Measurements from ENCODE around the gene LSM7.

- TF ChIP-seq, protein P1, sequence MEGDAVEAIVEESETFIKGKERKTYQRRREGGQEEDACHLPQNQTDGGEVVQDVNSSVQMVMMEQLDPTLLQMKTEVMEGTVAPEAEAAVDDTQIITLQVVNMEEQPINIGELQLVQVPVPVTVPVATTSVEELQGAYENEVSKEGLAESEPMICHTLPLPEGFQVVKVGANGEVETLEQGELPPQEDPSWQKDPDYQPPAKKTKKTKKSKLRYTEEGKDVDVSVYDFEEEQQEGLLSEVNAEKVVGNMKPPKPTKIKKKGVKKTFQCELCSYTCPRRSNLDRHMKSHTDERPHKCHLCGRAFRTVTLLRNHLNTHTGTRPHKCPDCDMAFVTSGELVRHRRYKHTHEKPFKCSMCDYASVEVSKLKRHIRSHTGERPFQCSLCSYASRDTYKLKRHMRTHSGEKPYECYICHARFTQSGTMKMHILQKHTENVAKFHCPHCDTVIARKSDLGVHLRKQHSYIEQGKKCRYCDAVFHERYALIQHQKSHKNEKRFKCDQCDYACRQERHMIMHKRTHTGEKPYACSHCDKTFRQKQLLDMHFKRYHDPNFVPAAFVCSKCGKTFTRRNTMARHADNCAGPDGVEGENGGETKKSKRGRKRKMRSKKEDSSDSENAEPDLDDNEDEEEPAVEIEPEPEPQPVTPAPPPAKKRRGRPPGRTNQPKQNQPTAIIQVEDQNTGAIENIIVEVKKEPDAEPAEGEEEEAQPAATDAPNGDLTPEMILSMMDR (IDR thresholded peaks at IDR 0.05 in 4 of 5, conservative IDR thresholded peaks at IDR 0.05 in 1 of 5), result no peak
- no peak for TF ChIP-seq POLR2A (IDR thresholded peaks at IDR 0.05)
Observed at GRCh38 chr19:2335848-2336247, 7.5 kb upstream of the LSM7 start.
